Nephron progenitor cell (in vitro differentiated cells): ENCODE results near the gene INA.

Experiments
- DNase-seq: peaks from one replicate; pipeline ENCODE4 v3.0.0; 2021
- H3K27ac Mint-ChIP-seq: 2 replicates; pipeline ENCODE4 v1.8.0; 2021; ENCODE audit warnings: mild to moderate bottlenecking, moderate library complexity, mixed read lengths
- H3K27me3 Mint-ChIP-seq: 2 replicates; pipeline ENCODE4 v1.8.0; 2021; ENCODE audit warnings: mild to moderate bottlenecking, low read depth, mixed read lengths; ENCODE audit not compliant: poor library complexity
- H3K36me3 Mint-ChIP-seq: 2 replicates; pipeline ENCODE4 v1.8.0; 2021; ENCODE audit warnings: low read depth, mixed read lengths
- H3K4me1 Mint-ChIP-seq: 2 replicates; pipeline ENCODE4 v1.8.0; 2021; ENCODE audit warnings: mixed read lengths
- H3K4me3 Mint-ChIP-seq: 2 replicates; pipeline ENCODE4 v1.8.0; 2021; ENCODE audit warnings: mild to moderate bottlenecking, moderate library complexity, mixed read lengths
- H3K9me3 Mint-ChIP-seq: 2 replicates; pipeline ENCODE4 v1.8.0; 2021; ENCODE audit warnings: mild to moderate bottlenecking, moderate library complexity, mixed read lengths
- CTCF ChIP-seq: fragments of 200-600 bp; sonication (generic); IDR thresholded peaks from 2 replicates; pipeline ENCODE4 v1.5.0; 2021; ENCODE audit warnings: antibody characterized with exemption

INA gene

GRCh38 chr10:103284170-103284569 lies 7.2 kb downstream of the INA start:
- no peak for DNase-seq
- Mint-ChIP-seq H3K4me3 (no peak overlapping the region), H3K27me3 (peaks cover 41% of the 10 kb centered on the region), H3K27ac (no peak overlapping the region), H3K9me3 (no peaks in the 10 kb centered on the region), H3K4me1 (peaks cover 10% of the 10 kb centered on the region), H3K36me3 (no peaks in the 10 kb centered on the region)
- TF ChIP-seq CTCF: no peak

GRCh38 chr10:103287992-103288391 lies 11.1 kb downstream of the INA start:
- Mint-ChIP-seq H3K9me3 (no peaks in the 10 kb centered on the region), H3K4me3 (no peak overlapping the region), H3K27ac (no peak overlapping the region), H3K4me1 (no peaks in the 10 kb centered on the region), H3K27me3 (peaks cover 21% of the 10 kb centered on the region), H3K36me3 (no peaks in the 10 kb centered on the region)
- TF ChIP-seq CTCF: no peak
- DNase-seq: no peak

GRCh38 chr10:103291588-103291987 lies 14.7 kb downstream of the INA start:
- DNase-seq: no peak
- Mint-ChIP-seq H3K4me1 (no peaks in the 10 kb centered on the region), H3K4me3 (no peak overlapping the region), H3K36me3 (no peaks in the 10 kb centered on the region), H3K27me3 (peaks cover 23% of the 10 kb centered on the region), H3K9me3 (no peaks in the 10 kb centered on the region), H3K27ac (peak overlapping the region; percentile 57)
- TF ChIP-seq CTCF: no peak

GRCh38 chr10:103295374-103296015 lies 18.6 kb downstream of the INA start:
- Mint-ChIP-seq H3K36me3 (no peaks in the 10 kb centered on the region), H3K27ac (no peak overlapping the region), H3K9me3 (no peaks in the 10 kb centered on the region), H3K27me3 (peaks cover 16% of the 10 kb centered on the region), H3K4me3 (no peak overlapping the region), H3K4me1 (no peaks in the 10 kb centered on the region)
- no peak for TF ChIP-seq CTCF
- no peak for DNase-seq

- H3K27me3 Mint-ChIP-seq: no peaks in the 10 kb centered on the region
- DNase-seq: no peak
- H3K36me3 Mint-ChIP-seq: peaks cover 80% of the 10 kb centered on the region
- no peaks in the 10 kb centered on the region for H3K4me1 Mint-ChIP-seq
- TF ChIP-seq CTCF: no peak
- no peaks in the 10 kb centered on the region for H3K9me3 Mint-ChIP-seq
- no peak overlapping the region for H3K27ac Mint-ChIP-seq
- H3K4me3 Mint-ChIP-seq: no peak overlapping the region
Observed at GRCh38 chr10:103307594-103307993, 30.7 kb downstream of the INA start.

- Mint-ChIP-seq H3K9me3 (no peaks in the 10 kb centered on the region), H3K36me3 (peaks cover 79% of the 10 kb centered on the region), H3K4me3 (no peak overlapping the region), H3K27me3 (no peaks in the 10 kb centered on the region), H3K4me1 (no peaks in the 10 kb centered on the region), H3K27ac (no peak overlapping the region)
- DNase-seq: no peak
- TF ChIP-seq CTCF: no peak
Observed at GRCh38 chr10:103310197-103310596, 33.3 kb downstream of the INA start.
